Measurements from ENCODE around the gene CALCOCO2. TPM values are rescaled to one million over a fixed set of nuclear protein-coding genes. Genes with fewer than 3 reads are reported as not detected.

Gene CALCOCO2
- polyA plus RNA-seq, 2 of the 4 experiments (the other 2 are of a cell fraction), result 71.6 to 194 TPM

GRCh38 chr17:48882272-48882671 lies 51.4 kb downstream of the CALCOCO2 start:
- FAIRE-seq (no peak), ATAC-seq (no peak), DNase-seq (ENCODE audit: low read depth in 1 of 2, low spot score in 1 of 2) (no peak)
- POLR2A ChIA-PET, result interaction anchor here (0.6 kb wide), 1 partner anchor 14 kb away, joined by 5 read pairs; no protein-coding TSS in a partner anchor
- WGBS (ENCODE audit: missing lambda C conversion rate), result 86% methylated on average over 2 of the region's 2 CpGs
- Histone ChIP-seq H3K9me3 (no peaks in the 10 kb centered on the region), H3K27ac (no peak overlapping the region), H3K4me2 (no peak overlapping the region), H3K4me1 (peaks cover 19% of the 10 kb centered on the region), H3K4me3 (no peak overlapping the region)
- TF ChIP-seq ELK1 (IDR thresholded peaks at IDR 0.05; ENCODE audit: low read depth, low read length) (no peak), ZNF302 (CRISPR knock-in tag; IDR thresholded peaks at IDR 0.05) (no peak), ZFP36 (IDR thresholded peaks at IDR 0.05; ENCODE audit: borderline replicate concordance, partially characterized antibody) (no peak), RCOR1 (IDR thresholded peaks at IDR 0.05; ENCODE audit: low read depth, low read length) (no peak), POLR2A (IDR thresholded peaks at IDR 0.05; ENCODE audit: low read length) (no peak), HEYL (CRISPR knock-in tag; IDR thresholded peaks at IDR 0.05) (no peak), MAX (IDR thresholded peaks at IDR 0.05) (no peak), SMC3 (IDR thresholded peaks at IDR 0.05) (no peak)
- CTCF ChIA-PET, result interaction anchor here (0.6 to 76.6 kb wide), 11 partner anchors 8 to 219 kb away, joined by 3 to 3251 read pairs (median 30); partner anchors contain the start of genes ATP5MC1, CALCOCO2, HOXB13 and PRAC1

GRCh38 chr17:48883171-48883570 lies 52.3 kb downstream of the CALCOCO2 start:
- Histone ChIP-seq H3K9me3 (no peaks in the 10 kb centered on the region), H3K4me1 (peaks cover 13% of the 10 kb centered on the region; the same call in 2 of the 3 replicates), H3K4me2 (no peak overlapping the region), H3K4me3 (no peak overlapping the region), H3K27ac (no peak overlapping the region)
- WGBS (ENCODE audit: missing lambda C conversion rate), result 86% methylated on average over 10 of the region's 10 CpGs
- FAIRE-seq, result no peak
- CTCF ChIA-PET, result interaction anchor here (0.6 to 76.6 kb wide), 11 partner anchors 8 to 585 kb away, joined by 3 to 3251 read pairs (median 9); partner anchors contain the start of genes CALCOCO2, HOXB13, PRAC1 and PRAC2
- no peak for ATAC-seq
- TF ChIP-seq USF2 (IDR thresholded peaks at IDR 0.05), result no peak
- no peak for TF ChIP-seq MYC (IDR thresholded peaks at IDR 0.05; ENCODE audit: borderline replicate concordance, low read length)
- no peak for TF ChIP-seq MAZ (IDR thresholded peaks at IDR 0.05; ENCODE audit: borderline replicate concordance, low read depth, low read length)
- TF ChIP-seq TP53 (CRISPR knock-in tag; IDR thresholded peaks at IDR 0.05), result no peak
- no peak for TF ChIP-seq RCOR1 (IDR thresholded peaks at IDR 0.05; ENCODE audit: low read depth, low read length)
- no peak for TF ChIP-seq HOXA7 (CRISPR knock-in tag; IDR thresholded peaks at IDR 0.05)
- no peak for TF ChIP-seq POLR2AphosphoS2 (conservative IDR thresholded peaks at IDR 0.05; ENCODE audit: low read length)
- TF ChIP-seq ELK1 (IDR thresholded peaks at IDR 0.05; ENCODE audit: low read depth, low read length), result no peak
- no peak for TF ChIP-seq PHF8 (IDR thresholded peaks at IDR 0.05; ENCODE audit: borderline replicate concordance, low read depth)
- TF ChIP-seq POLR2A (IDR thresholded peaks at IDR 0.05; ENCODE audit: low read length), result no peak
- no peak for TF ChIP-seq CHD4 (IDR thresholded peaks at IDR 0.05; ENCODE audit: borderline replicate concordance)
- TF ChIP-seq CEBPB (IDR thresholded peaks at IDR 0.05), result no peak
- no peak for TF ChIP-seq HES2 (IDR thresholded peaks at IDR 0.05)
- POLR2A ChIA-PET, result no interaction called here
- DNase-seq (ENCODE audit: low read depth in 1 of 2, low spot score in 1 of 2), result no peak

GRCh38 chr17:48890086-48890485 lies 59.3 kb downstream of the CALCOCO2 start:
- TF ChIP-seq CHD2 (IDR thresholded peaks at IDR 0.05; ENCODE audit: low read length, partially characterized antibody) (no peak), MYC (IDR thresholded peaks at IDR 0.05; ENCODE audit: borderline replicate concordance, low read length) (no peak), KDM5A (IDR thresholded peaks at IDR 0.05) (no peak)
- H3K4me3 ChIP-seq, result no peak overlapping the region
- FAIRE-seq (no peak), ATAC-seq (no peak), DNase-seq (ENCODE audit: low read depth in 1 of 2, low spot score in 1 of 2) (no peak)
- no peaks in the 10 kb centered on the region for H3K9me3 ChIP-seq
- no peak overlapping the region for H3K27ac ChIP-seq
- POLR2A ChIA-PET, result interaction anchor here (0.6 kb wide), 1 partner anchor 173 kb away, joined by 3 read pairs; no protein-coding TSS in a partner anchor
- peaks cover 20% of the 10 kb centered on the region for H3K4me1 ChIP-seq
- no peak overlapping the region for H3K4me2 ChIP-seq
- CTCF ChIA-PET, result interaction anchor here (0.9 to 76.6 kb wide), 5 partner anchors 11 to 209 kb away, joined by 3 to 3251 read pairs (median 368); partner anchors contain the start of genes CALCOCO2, HOXB13, PRAC1 and PRAC2
- WGBS (ENCODE audit: missing lambda C conversion rate), result 99% methylated on average over 2 of the region's 2 CpGs

All from A549 (cell line).